Measurements from ENCODE around the gene PMEL.

PMEL gene

DNA sequence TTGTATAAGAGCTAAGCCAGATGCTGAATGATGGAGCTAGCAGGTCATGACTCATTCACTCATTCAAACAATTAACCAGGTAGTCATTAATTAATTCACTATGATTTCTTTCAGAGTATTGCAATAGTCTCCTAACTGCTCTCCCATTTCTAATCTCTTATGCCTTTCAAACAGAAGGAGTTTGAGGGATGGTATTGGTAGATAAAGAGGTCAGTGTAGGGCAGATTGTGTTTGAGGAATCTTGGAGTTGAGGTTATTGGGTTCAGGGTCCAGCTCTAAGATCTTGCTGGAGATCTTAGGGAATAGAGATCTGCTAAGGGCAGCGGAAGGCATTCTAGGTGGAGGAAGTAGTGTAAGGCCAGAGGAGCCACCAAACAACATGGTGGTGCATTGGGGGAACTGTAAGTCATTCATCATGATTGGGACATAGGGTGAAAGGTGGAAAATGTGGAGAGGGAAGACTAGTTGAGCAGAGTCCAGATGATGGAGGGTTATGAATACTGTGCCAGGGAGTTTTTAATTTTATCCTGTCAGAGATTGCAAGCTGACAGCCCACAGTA, 23.2 kb downstream of the PMEL start:
- no peak for DNase-seq

- peak in 4 of 56 donors; percentile 8 to 24 (median 15) for DNase-seq
Observed at GRCh38 chr12:55942055-55942454, 23.8 kb downstream of the PMEL start.

- DNase-seq: peak in 52 of 56 donors; percentile 38 to 88 (median 71)
Observed at GRCh38 chr12:55940065-55940732, 25.6 kb downstream of the PMEL start.

DNA sequence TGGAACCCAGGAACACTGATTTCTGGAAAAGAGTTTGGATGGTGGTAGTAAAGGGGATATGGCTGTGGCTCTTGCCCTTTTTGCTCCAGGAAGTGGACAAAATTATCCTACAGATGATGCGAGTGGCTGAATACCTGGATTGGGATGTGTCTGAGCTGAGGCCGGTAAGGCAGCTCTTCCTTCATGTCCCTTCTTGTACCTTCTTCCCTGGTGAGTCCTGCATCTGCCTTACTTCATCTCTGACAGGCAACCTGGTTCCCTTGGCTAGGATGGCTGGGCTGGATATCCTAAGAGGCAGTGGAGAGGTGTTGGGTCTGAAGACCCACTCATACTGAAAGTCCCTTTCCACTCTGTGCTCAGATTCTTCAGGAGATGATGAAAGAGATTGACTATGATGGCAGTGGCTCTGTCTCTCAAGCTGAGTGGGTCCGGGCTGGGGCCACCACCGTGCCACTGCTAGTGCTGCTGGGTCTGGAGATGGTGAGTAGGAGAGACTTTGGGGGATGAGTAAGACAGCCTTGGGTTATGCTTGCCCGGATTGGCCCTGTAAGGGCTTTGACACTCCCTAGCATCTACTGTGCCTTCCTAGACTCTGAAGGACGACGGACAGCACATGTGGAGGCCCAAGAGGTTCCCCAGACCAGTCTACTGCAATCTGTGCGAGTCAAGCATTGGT, 26.9 kb downstream of the PMEL start:
- no peak for DNase-seq

- DNase-seq: no peak
Observed at GRCh38 chr12:55937981-55938380, 27.9 kb downstream of the PMEL start.

DNA sequence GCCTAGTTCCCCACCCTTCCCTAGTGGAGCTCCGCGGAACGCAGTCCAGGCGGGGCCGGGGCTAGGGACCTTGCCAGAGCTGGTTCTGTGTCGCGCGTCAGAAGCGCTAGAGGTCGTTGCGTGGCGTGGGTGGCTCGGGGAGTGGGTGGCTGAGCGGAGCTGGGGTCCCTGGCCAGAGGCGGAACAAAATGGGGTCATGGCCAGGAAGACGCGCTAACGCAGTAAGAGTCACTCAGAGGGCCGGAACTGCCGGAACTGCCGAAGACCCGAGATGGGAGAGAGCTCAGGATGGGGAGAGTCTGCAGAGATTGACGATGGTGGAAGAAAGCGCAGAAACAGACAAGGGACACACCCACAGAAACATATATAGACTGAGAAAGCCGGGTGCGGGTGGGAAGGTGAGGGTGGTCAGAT, 30.1 kb downstream of the PMEL start:
- DNase-seq: peak in 1 of 56 donors; percentile 29

GRCh38 chr12:55934773-55935172, 31.1 kb downstream of the PMEL start:
- no peak for DNase-seq

- no peak for DNase-seq
Observed at GRCh38 chr12:55933799-55934742, 31.8 kb downstream of the PMEL start.

- DNase-seq: no peak
Observed at GRCh38 chr12:55933169-55933798, 32.6 kb downstream of the PMEL start.

- peak in 3 of 56 donors; percentile 7 to 31 (median 13) for DNase-seq
Observed at GRCh38 chr12:55932551-55932910, 33.3 kb downstream of the PMEL start.

- peak in 34 of 56 donors; percentile 9 to 58 (median 34) for DNase-seq
Observed at GRCh38 chr12:55931780-55932550, 33.9 kb downstream of the PMEL start.

- peak in 3 of 56 donors; percentile 37 to 47 (median 46) for DNase-seq
Observed at GRCh38 chr12:55931317-55931779, 34.5 kb downstream of the PMEL start.

GRCh38 chr12:55930771-55931316, 35.0 kb downstream of the PMEL start, which contains the start of gene DGKA:
Gene DGKA (plus strand): TSS chr12:55931162. CDS start chr12:55936504, 5,342 bp downstream.
- DNase-seq: peak in 16 of 56 donors; percentile 3 to 47 (median 24)

GRCh38 chr12:55929306-55929791, 36.5 kb downstream of the PMEL start:
- peak in 6 of 56 donors; percentile 5 to 40 (median 16) for DNase-seq

DNA sequence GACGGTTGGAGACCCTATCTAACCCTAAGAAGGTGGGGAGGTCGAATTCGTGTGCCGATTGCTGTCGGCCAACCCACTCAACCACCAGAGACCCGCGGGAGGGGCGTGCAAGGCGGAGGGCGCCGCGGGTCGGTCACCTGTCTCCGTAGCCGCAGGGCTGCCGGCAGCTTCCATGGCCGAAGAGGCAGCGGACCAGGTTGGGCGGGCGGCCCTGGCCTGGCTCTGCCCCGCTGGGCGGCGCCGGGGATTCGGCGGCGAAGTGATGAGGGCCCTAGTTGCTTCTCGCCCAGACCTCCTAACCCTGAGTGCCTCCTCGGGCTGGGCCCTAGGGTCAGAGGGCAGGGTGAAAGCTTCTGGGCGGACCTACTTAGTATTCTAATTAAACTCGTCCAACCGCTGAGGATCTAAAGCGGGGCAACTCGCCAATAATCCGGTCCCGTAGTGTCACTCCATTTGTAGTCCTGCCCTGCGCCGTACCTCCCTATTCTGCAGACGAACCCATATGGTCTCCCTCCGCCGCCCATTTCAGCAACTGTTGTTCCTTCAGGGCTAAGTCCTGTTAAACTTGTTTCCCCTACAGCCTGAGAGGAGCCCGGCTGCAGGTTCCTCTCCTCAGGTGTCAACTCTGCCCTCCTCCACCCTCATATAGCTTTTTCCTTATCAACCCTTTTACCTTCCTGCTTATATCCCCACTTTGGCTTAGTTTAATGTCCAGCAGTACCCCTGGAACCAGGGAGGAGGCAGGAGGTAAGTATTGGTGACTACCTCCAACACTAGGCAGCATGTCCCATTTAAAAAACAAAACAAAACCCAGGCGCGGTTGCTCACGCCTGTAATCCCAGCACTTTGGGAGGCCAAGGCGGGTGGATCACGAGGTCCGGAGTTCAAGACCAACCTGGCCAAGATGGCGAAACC, 38.0 kb downstream of the PMEL start, which contains the start of gene PYM1:
Gene PYM1, minus strand, starts transcription at position 307 of the 915 bp plus-strand sequence. Its CDS starts 133 bp downstream, at position 174.
- DNase-seq: peak in 47 of 56 donors; percentile 23 to 78 (median 60)

DNA sequence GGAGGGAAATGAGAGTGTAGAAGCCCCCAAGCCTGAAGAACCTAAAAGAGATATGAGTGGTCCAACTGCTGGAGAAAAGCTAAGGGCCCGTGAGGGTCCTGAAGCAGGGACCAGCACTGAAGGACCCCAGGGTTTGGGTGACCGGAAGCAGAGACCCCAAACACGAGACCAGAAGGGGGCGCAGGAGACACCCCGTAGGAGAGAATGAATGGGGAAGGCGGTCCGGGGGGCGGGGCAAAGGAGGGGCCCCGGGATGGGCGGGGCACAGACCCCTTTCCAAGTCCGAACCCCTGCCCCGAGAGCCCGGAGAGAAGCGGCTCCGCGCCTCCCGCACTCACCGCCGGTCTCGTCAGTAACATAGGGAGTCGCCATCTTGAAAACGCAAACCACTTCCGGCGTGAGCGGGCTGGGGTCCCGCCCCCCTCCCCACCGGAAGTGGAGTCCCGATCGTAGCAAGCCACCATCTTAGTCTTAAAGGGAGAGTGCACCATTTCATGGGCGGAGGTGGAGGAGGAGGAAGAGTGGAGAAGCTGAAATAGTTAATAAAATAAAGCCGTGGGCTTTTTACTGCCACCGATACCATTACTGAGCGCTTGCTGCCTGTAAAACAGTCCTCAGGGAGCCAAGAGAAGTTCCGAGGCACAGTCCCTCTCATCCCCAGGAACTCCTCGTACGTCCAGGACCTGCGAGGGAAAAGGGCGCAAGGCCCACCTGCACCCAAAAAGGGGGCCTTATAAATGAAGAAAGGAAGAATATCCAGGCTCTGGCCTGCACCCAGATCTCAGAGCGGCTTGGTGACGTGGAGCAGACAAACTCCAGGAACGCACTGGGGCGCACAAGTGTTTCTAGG, 38.9 kb downstream of the PMEL start:
- peak in 55 of 56 donors; percentile 32 to 99 (median 87) for DNase-seq

All from nucleus accumbens (tissue), 56 donors.